Central memory CD8-positive, alpha-beta T cell (primary cell): ENCODE measurements around the gene COLEC12.

ENCODE experiments used
- ATAC-seq: fragments of 150-1000 bp; cut with Tn5 transposase; replicated peaks from 2 replicates; pipeline ENCODE4 v1.10.0; 2022; ENCODE audit warnings: mild to moderate bottlenecking, moderate FRiP score, moderate number of reproducible peaks; ENCODE audit not compliant: poor library complexity, severe bottlenecking; ENCODE audit errors: extremely low read depth
- DNase-seq, 2 donors: peaks; one replicate each; pipeline ENCODE4 v3.0.0; 2021; ENCODE audit warnings: low spot score in 2 of 2
- H3K27ac Mint-ChIP-seq: one replicate; pipeline ENCODE4 v1.8.0; 2022; ENCODE audit warnings: low read depth, mild to moderate bottlenecking, moderate library complexity, mixed read lengths
- H3K27me3 Mint-ChIP-seq: one replicate; pipeline ENCODE4 v1.8.0; 2022; ENCODE audit warnings: mixed read lengths
- H3K36me3 Mint-ChIP-seq: one replicate; pipeline ENCODE4 v1.8.0; 2022; ENCODE audit warnings: mild to moderate bottlenecking, moderate library complexity, mixed read lengths; ENCODE audit not compliant: insufficient read depth
- H3K4me1 Mint-ChIP-seq: one replicate; pipeline ENCODE4 v1.8.0; 2022; ENCODE audit warnings: mixed read lengths
- H3K4me3 Mint-ChIP-seq: one replicate; pipeline ENCODE4 v1.8.0; 2022; ENCODE audit warnings: mild to moderate bottlenecking, moderate library complexity, mixed read lengths
- H3K9me3 Mint-ChIP-seq: one replicate; pipeline ENCODE4 v1.8.0; 2022; ENCODE audit warnings: mixed read lengths

COLEC12 gene

DNA sequence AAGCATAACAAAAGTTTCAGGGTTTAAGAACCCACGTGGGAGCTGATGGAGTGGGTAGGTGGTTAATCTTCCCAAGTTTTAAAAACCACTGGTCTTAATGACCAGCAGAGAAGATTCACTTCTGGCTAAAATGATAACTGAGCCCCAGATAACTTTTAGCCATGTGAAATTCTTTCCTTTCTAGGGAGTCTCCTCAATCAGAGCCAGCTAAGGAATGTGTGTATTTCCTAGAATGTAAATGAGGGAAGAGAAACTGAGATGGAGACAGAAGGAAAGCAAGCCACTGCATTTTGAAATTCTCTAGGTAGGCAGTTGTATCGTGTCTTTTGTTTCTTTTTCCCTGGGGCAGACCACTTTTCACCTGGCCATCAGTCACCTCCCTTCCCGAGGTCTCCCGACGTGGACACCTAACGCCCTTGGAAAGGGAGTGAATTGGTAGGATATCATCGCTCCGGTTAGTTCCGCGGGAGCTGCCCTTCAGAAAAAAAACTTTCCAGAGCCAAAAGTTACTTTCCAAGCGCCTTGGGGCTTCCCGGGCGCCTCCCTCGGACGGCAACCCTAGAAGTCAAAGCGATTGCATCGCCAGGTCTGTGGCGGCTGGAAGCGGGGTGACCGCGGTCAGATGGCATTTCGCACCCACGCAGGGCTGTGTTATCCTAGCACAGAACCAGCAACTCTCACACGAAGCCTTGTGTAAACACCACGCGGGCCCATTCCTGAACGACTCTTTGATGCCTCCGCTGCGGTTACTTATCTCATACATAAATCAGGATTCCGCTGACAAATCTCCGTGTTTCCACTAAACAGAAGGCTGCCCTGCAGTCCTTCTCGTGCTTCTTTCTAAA is 1.3 kb downstream of the COLEC12 start:
- DNase-seq (no peak), ATAC-seq (no peak)
- H3K4me3 Mint-ChIP-seq, result no peak overlapping the region
- peaks cover 40% of the 10 kb centered on the region for H3K27me3 Mint-ChIP-seq
- no peaks in the 10 kb centered on the region for H3K9me3 Mint-ChIP-seq
- H3K36me3 Mint-ChIP-seq, result peaks cover under 1% of the 10 kb centered on the region
- no peak overlapping the region for H3K27ac Mint-ChIP-seq
- H3K4me1 Mint-ChIP-seq, result no peaks in the 10 kb centered on the region

DNA sequence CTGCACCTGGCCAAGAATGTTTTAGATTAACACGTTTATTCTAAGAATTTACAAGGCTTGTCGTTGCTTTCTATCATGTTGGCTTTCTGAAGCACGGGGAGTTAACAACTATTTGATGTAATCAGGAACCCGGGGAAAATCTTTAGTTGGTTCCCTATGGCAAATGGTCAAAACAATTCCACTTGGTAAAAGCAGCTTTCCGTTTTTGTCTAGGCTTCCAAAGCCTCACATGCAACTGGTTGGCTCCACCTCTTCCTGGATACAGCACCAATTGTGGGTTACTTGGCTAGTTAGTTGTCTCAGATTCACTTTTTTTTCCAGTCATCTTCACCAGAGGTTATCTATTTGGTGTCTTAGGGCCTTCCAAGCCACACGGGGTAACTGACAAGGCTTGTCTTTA is 2.8 kb downstream of the COLEC12 start:
- no peak overlapping the region for H3K4me3 Mint-ChIP-seq
- ATAC-seq (no peak), DNase-seq (no peak)
- H3K27ac Mint-ChIP-seq, result no peak overlapping the region
- no peaks in the 10 kb centered on the region for H3K9me3 Mint-ChIP-seq
- H3K4me1 Mint-ChIP-seq, result no peaks in the 10 kb centered on the region
- H3K36me3 Mint-ChIP-seq, result peaks cover 2% of the 10 kb centered on the region
- H3K27me3 Mint-ChIP-seq, result peaks cover 40% of the 10 kb centered on the region

DNA sequence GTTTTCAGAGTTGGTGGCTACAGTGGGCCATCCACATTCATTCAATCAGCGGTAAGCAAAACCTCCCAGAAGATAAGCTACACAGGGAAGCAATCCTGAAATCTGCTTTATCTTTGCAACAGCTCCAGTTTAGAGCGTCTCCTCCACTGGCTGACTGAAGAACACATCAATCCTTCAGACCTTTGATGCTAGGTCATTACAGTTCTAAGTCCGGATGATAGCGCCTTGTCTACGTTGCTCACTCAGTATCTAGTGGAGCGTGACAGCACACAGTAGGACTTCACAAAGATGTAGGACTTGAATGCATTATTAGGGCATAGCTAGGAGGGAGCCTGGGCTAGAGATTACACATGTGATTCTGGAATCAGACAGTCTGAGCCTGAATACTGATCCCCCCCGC is 5.0 kb downstream of the COLEC12 start:
- H3K4me3 Mint-ChIP-seq, result no peak overlapping the region
- no peaks in the 10 kb centered on the region for H3K4me1 Mint-ChIP-seq
- peaks cover 2% of the 10 kb centered on the region for H3K36me3 Mint-ChIP-seq
- no peak overlapping the region for H3K27ac Mint-ChIP-seq
- ATAC-seq (no peak), DNase-seq (no peak)
- H3K27me3 Mint-ChIP-seq, result peaks cover 31% of the 10 kb centered on the region
- H3K9me3 Mint-ChIP-seq, result no peaks in the 10 kb centered on the region

DNA sequence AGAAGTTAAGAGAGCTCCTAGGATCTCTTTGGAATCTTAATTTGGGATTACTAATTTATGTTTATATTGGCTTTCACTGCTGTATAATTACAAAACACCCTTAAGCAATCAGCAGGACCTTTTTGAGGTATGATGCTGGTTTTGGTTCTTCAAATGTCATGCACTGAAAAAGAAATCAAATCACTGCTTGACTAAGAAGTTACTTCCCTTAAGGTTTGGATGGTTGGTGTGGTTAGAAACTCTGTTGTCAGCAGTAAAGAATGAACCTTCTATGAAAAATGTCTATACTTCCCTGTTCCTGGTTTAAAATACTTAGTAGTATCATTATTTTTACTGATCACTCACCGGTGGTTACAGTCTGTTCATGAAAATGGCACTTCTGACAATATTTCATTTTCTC is 5.5 kb downstream of the COLEC12 start:
- Mint-ChIP-seq H3K27ac (no peak overlapping the region), H3K4me1 (no peaks in the 10 kb centered on the region), H3K9me3 (no peaks in the 10 kb centered on the region), H3K36me3 (peaks cover 2% of the 10 kb centered on the region), H3K4me3 (no peak overlapping the region), H3K27me3 (peaks cover 31% of the 10 kb centered on the region)
- no peak for DNase-seq
- no peak for ATAC-seq

DNA sequence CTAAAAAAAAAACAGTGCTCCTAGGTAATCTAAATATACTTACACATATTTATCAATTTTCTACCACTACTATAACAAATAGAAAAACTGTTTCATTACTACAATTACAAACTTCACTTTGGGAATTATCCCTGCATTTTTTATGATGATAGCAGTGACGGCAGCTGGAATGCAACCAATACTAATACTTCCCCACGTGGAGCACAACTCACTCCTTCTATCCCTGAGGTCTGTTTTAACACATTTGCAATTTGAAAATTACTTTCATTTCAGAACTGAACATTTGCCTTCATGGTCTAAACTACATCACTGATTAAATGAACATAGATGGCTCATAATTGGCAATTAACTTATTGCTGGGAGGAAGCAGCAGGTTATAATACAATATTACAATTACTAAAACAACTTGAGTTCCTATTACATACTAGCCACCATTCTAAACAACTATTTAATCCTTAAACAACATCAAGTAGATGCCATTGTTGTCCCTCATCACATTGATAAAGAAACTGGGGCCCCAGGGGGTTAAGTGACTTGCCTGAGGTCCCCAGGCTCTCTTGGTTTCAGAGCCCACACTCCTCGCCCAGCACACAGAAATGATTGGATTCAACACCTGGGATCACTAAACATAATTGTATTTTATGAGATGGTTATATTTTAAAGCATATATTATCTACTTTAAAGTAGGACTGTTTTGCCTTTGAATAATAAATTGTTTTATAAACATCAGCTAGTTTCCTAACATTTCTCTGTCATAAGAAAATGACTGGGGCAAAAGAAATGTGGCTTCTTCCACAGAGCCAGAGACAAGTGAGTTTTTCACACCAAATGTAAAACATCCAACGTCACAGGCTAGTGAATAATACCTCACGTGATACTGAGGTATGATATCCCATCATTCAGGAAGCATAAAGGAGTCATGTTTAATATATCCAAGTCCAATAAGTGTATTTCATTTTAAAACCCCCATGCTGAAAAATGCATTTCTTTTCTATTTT is 6.2 kb downstream of the COLEC12 start:
- Mint-ChIP-seq H3K27me3 (peaks cover 24% of the 10 kb centered on the region), H3K9me3 (no peaks in the 10 kb centered on the region), H3K36me3 (peaks cover 2% of the 10 kb centered on the region), H3K4me3 (no peak overlapping the region), H3K4me1 (no peaks in the 10 kb centered on the region), H3K27ac (no peak overlapping the region)
- ATAC-seq (no peak), DNase-seq (no peak)

DNA sequence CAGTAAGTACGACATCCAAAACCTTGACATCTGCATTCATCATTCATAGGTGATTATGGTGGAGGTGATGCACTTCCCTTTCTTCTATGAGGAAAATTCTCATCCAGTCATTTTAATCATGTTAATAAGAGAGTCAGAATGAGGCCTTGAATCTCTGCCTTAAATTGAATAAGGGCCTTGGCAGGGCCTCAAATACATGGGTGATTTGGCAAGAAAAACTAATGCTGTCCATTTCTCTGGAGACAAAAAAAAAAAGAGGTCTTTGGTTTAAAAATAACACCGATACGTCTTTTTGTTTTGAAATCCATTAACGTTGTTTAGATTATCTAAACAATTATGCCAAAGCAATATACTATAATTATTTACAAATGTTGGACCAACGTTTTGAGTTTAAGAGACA is 8.1 kb downstream of the COLEC12 start:
- DNase-seq (no peak), ATAC-seq (no peak)
- H3K4me1 Mint-ChIP-seq, result no peaks in the 10 kb centered on the region
- peaks cover 22% of the 10 kb centered on the region for H3K27me3 Mint-ChIP-seq
- no peak overlapping the region for H3K4me3 Mint-ChIP-seq
- H3K9me3 Mint-ChIP-seq, result no peaks in the 10 kb centered on the region
- no peak overlapping the region for H3K27ac Mint-ChIP-seq
- peaks cover 5% of the 10 kb centered on the region for H3K36me3 Mint-ChIP-seq

DNA sequence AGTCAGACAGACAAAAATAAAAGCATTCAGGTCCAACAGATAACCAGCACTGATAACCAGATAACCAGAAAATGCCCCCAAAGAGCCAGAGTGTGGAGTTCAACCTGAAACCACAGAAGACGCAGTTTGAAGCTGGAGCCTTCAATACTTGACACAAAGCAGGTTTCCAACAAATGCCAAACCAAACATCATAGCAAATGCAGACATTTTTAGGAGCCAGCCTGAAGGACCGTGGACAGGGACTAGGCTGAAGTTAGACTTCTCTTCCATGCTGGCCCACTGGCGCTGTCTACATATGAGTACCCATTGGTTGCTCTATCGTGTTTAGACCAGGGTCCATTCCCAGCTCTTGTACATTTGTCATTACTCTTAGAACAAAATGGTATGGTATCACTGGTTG is 9.9 kb downstream of the COLEC12 start:
- DNase-seq, result no peak
- Mint-ChIP-seq H3K27ac (no peak overlapping the region), H3K9me3 (peaks cover 6% of the 10 kb centered on the region), H3K4me3 (no peak overlapping the region), H3K4me1 (no peaks in the 10 kb centered on the region), H3K36me3 (peaks cover 5% of the 10 kb centered on the region), H3K27me3 (peaks cover 35% of the 10 kb centered on the region)
- no peak for ATAC-seq

DNA sequence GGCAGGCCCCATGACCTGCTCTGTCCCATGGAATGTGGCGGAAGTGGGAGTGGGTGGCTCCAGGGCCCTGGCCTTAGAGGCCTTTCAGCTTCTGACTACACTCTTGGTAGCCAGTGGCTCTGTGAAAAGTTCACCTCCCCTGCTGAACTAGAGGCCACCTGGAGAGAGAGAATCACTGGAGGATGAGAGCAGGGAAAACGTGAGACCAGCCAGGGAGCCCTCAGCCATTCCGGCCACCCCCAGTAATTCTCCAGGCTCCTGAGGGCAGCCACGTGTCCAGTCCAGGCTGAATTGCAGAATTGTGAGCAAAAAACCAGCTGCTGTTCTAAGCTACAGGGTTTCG is 10.5 kb downstream of the COLEC12 start:
- no peak for ATAC-seq
- peaks cover 6% of the 10 kb centered on the region for H3K9me3 Mint-ChIP-seq
- peaks cover 30% of the 10 kb centered on the region for H3K27me3 Mint-ChIP-seq
- DNase-seq, result no peak
- H3K27ac Mint-ChIP-seq, result no peak overlapping the region
- H3K4me1 Mint-ChIP-seq, result no peaks in the 10 kb centered on the region
- H3K36me3 Mint-ChIP-seq, result peaks cover 5% of the 10 kb centered on the region
- H3K4me3 Mint-ChIP-seq, result no peak overlapping the region

DNA sequence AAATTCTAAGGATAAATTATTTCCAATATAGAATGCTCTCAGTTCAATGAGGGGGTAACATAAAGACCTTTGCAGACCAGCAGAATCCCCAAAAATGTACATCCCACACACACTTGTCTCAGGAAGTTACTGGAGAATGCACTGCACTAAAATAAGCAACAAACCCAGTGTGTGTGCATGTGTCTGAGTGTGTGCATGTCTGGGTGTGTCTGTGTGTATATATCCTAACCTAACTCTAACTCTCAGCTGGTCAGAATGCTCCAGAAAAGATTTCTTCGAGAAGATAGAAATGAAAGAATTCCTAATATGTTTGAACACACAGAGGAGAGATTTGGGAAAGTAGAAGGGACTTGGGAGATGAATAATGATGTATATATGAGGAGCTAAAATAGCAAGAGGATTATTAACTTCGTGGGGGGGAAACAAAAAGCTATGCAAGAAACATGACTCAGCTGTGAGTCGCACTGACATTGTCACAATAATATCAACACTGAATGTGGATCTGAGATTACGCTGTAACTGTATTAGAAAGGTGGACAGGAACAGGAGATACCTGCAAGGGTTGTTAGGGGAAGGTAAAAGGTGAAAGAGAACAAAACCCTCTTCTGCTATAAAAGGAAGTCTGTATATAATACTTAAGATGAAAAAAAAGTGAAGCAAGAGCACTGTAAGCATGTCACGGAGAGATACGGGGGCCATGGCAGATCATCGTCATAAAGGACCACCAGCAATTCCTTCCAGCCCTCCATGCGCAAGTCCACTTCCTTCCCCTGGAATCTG is 11.1 kb downstream of the COLEC12 start:
- Mint-ChIP-seq H3K4me3 (no peak overlapping the region), H3K27me3 (peaks cover 28% of the 10 kb centered on the region), H3K9me3 (peaks cover 6% of the 10 kb centered on the region), H3K4me1 (no peaks in the 10 kb centered on the region), H3K27ac (no peak overlapping the region), H3K36me3 (peaks cover 5% of the 10 kb centered on the region)
- DNase-seq (no peak), ATAC-seq (no peak)

DNA sequence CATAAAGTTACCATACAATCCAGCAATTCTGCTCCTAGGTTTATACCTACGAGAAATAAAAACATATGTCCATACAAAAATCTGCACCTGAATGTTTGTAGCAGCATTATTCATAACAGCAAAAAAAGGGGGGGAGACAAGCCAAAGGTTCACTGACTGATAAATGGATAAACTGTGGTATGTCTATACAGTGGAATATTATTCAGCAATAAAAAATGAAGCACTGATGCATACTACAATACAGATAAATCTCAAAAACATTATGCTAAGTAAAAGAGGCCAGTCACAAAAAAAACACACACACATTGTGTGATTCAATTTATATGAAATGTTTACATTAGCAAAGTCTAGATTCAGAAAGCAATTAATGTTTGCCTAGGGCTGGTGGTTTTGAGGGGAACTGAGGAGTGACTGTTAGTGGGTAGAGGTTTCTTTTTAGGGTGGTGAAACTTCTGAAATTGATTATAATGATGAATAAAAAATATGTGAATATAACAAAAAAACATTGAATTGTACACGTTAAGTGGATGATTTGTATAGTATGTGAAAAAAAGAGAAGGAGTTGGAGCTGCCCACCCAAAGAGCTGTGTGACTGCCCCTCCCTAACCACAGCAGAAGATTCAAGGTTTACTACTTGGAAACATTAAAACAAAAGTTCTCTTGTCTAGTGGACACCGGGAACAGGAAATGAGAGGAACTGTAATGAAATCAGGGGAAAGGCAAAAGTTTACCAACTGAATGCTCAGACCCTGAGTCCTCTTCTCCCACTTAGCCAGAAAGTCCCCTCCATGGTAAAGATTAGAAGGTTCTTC is 13.4 kb downstream of the COLEC12 start:
- Mint-ChIP-seq H3K27me3 (peaks cover 41% of the 10 kb centered on the region), H3K27ac (no peak overlapping the region), H3K4me1 (no peaks in the 10 kb centered on the region), H3K9me3 (peaks cover 6% of the 10 kb centered on the region), H3K4me3 (no peak overlapping the region), H3K36me3 (peaks cover 3% of the 10 kb centered on the region)
- no peak for DNase-seq
- no peak for ATAC-seq

DNA sequence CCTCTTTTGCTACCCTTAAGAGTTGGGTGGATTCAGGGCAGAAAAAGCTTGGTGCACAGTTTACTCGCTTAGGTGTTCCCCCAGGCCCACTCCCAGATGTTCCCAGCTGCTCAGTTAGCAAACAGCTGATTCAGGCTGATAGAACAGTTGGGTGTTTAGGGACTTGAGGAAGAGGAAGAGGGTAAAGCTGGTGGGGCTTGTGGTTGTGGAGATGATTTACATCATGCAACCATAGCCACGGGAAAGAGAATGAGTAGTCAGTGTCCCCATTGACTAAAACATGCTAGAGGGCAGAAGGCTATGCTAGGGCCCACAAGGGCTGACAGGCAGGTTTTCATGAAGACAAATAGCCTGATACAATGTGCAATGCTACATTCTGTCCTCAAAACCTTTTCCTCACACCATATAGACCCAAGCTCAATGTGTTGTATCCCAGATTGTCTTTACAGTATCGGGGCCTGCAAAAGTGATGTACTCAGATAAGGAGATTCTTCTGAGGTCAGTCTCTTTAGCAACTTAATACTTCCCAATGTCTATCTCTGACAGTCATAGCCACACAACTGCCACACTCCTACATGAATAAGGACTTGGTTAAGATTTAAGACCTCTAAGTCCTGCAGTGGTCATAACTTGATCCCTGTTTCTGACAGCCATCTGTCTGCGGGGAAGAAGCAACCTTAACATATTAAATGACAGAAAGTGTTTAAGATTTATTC is 15.6 kb downstream of the COLEC12 start:
- no peak for ATAC-seq
- no peaks in the 10 kb centered on the region for H3K4me1 Mint-ChIP-seq
- H3K36me3 Mint-ChIP-seq, result peaks cover 3% of the 10 kb centered on the region
- H3K27ac Mint-ChIP-seq, result no peak overlapping the region
- peaks cover 56% of the 10 kb centered on the region for H3K27me3 Mint-ChIP-seq
- peaks cover 6% of the 10 kb centered on the region for H3K9me3 Mint-ChIP-seq
- DNase-seq, result no peak
- H3K4me3 Mint-ChIP-seq, result no peak overlapping the region
